SK-N-SH treated with all-trans-retinoic acid at 6 μM for 48 hours (cell line): Measurements from ENCODE around the gene TMEM59L.
"Not testable (repeated sequence)": the region's sequence is repeated elsewhere in the genome, so short reads cannot be mapped to it uniquely, and the experiment has no call there.

Source experiments
- ATAC-seq: fragments of 200-7000 bp; cut with Tn5 transposase; 3 replicates; pipeline ENCODE4 v1.9.1; 2020; ENCODE audit warnings: mild to moderate bottlenecking, moderate library complexity
- BACH2 ChIP-seq: fragments of 250-450 bp; sonication (Bioruptor Pico); IDR thresholded peaks from 2 replicates; pipeline ENCODE4 v1.9.0; 2021; ENCODE audit warnings: mild to moderate bottlenecking, borderline replicate concordance
- CSDC2 ChIP-seq: fragments of 250-450 bp; sonication (Bioruptor Pico); IDR thresholded peaks from 2 replicates; pipeline ENCODE4 v1.5.0; 2020; ENCODE audit warnings: mild to moderate bottlenecking, moderate library complexity
- ESRRG ChIP-seq: fragments of 250-450 bp; sonication (Bioruptor Pico); IDR thresholded peaks from 2 replicates; pipeline ENCODE4 v1.6.1; 2021; ENCODE audit warnings: mild to moderate bottlenecking
- GLIS3 ChIP-seq: fragments of 250-450 bp; sonication (Bioruptor Pico); IDR thresholded peaks from 2 replicates; pipeline ENCODE4 v1.5.0; 2020; ENCODE audit warnings: mild to moderate bottlenecking, moderate library complexity
- ISL1 ChIP-seq: fragments of 250-450 bp; sonication (Bioruptor Pico); IDR thresholded peaks from 2 replicates; pipeline ENCODE4 v2.1.2; 2022; ENCODE audit warnings: mild to moderate bottlenecking, moderate library complexity
- OSR1 ChIP-seq: fragments of 250-450 bp; sonication (Bioruptor Pico); IDR thresholded peaks from 2 replicates; pipeline ENCODE4 v1.8.0; 2022; ENCODE audit warnings: moderate library complexity, mild to moderate bottlenecking, inconsistent platforms
- PPARA ChIP-seq: fragments of 250-450 bp; sonication (Bioruptor Pico); IDR thresholded peaks from 2 replicates; pipeline ENCODE4 v1.5.0; 2020; ENCODE audit warnings: mild to moderate bottlenecking, borderline replicate concordance
- RARB ChIP-seq: fragments of 250-450 bp; sonication (Bioruptor Pico); IDR thresholded peaks from 2 replicates; pipeline ENCODE4 v1.8.0; 2021; ENCODE audit warnings: mild to moderate bottlenecking, moderate library complexity
- TCF4 ChIP-seq: fragments of 250-450 bp; sonication (Bioruptor Pico); IDR thresholded peaks from 2 replicates; pipeline ENCODE4 v1.8.0; 2021; ENCODE audit warnings: mild to moderate bottlenecking, moderate library complexity, borderline replicate concordance
- TOX ChIP-seq: fragments of 250-450 bp; sonication (Bioruptor Pico); IDR thresholded peaks from 2 replicates; pipeline ENCODE4 v1.8.0; 2021; ENCODE audit warnings: mild to moderate bottlenecking, moderate library complexity, borderline replicate concordance
- TSHZ2 ChIP-seq: fragments of 250-450 bp; sonication (Bioruptor Pico); IDR thresholded peaks from 2 replicates; pipeline ENCODE4 v1.5.0; 2020; ENCODE audit warnings: mild to moderate bottlenecking, moderate library complexity
- ZC3H10 ChIP-seq: fragments of 250-450 bp; sonication (Bioruptor Pico); IDR thresholded peaks from 2 replicates; pipeline ENCODE4 v1.5.1; 2021; ENCODE audit warnings: mild to moderate bottlenecking, moderate library complexity
- ZFP30 ChIP-seq: fragments of 450-650 bp; formaldehyde crosslinking; IDR thresholded peaks from 2 replicates; pipeline ENCODE4 v1.5.0; 2022; ENCODE audit warnings: mild to moderate bottlenecking, moderate library complexity
- ZNF565 ChIP-seq: fragments of 450-650 bp; formaldehyde crosslinking; conservative IDR thresholded peaks from 2 replicates; pipeline ENCODE4 v1.5.0; 2020; ENCODE audit warnings: low read depth, mild to moderate bottlenecking, moderate library complexity
- ZNF8 ChIP-seq: fragments of 450-650 bp; formaldehyde crosslinking; IDR thresholded peaks from 2 replicates; pipeline ENCODE4 v1.5.0; 2020; ENCODE audit warnings: mild to moderate bottlenecking, moderate library complexity
- TF ChIP-seq, protein P1 (sequence below): fragments of 250-450 bp; sonication (Bioruptor Pico); IDR thresholded peaks from 2 replicates; pipeline ENCODE4 v1.5.1; 2021; ENCODE audit warnings: mild to moderate bottlenecking, moderate library complexity
- TF ChIP-seq, protein P2 (sequence below): fragments of 250-450 bp; sonication (Bioruptor Pico); IDR thresholded peaks from 2 replicates; pipeline ENCODE4 v1.8.0; 2021; ENCODE audit warnings: low read depth, mild to moderate bottlenecking, moderate library complexity, borderline replicate concordance
- TF ChIP-seq, protein P3 (sequence below): fragments of 250-450 bp; sonication (Bioruptor Pico); IDR thresholded peaks from 2 replicates; pipeline ENCODE4 v1.5.1; 2020; ENCODE audit warnings: low read depth, mild to moderate bottlenecking, moderate library complexity

The TMEM59L gene

GRCh38 chr19:18591735-18592385, 20.8 kb upstream of the TMEM59L start:
- TF ChIP-seq BACH2 (CRISPR knock-in tag) (no peak), TCF4 (CRISPR knock-in tag) (peak; percentile 71; the same call in 1 of the 2 replicates)
- ATAC-seq, result no peak

DNA sequence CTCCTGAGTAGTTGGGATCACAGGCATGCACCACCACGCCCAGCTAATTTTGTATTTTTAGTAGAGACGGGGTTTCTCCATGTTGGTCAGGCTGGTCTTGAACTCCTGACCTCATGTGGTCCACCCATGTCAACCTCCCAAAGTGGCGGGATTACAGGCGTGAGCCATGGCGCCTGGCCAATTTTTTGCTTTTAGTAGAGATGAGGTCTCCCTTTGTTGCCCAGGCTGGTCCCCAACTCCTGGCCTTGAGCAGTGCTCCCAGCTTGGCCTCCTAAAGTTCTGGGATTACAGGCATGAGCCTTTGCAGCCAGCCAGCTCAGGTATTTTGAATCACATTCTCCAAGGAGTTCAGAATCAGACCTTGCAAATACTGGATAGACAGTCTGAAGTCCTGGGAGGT, 19.9 kb upstream of the TMEM59L start:
- ATAC-seq, result not testable (repeated sequence)

DNA sequence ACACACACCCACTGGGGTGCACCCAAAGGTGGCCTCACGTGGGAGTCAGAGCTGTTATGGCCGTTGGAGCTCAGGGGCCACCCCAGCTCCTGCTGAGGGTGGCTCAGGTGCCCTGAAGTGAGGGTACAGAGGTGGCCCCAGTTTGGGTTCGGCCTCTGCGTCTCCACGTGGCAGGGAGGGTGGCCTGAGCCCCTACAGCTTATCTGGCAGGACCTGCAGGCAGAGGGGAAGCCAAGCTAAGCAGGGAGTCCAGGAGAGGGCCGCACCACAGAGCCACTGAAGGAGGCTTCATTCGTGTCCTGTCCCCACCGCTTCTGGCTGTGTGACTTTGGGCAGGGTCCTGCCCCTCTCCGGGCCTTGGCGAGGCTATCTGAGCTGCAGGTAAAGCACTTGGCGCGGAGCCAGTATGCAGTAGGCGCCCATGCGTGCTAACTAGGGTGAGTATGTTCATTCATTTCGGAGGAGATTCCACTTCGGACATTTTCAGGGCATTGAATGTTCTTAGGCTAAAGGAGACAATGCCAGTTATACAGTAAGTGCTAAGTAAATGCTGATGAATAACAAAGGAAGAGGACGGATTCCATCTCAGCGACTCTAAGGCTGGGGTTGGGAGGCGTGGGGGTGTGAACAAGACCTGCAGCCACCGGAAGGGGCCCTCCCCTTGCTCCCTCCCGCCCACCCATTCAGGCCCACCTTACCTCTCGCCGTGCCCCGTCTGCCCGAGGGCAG, 19.1 kb upstream of the TMEM59L start:
- TF ChIP-seq, protein P1, sequence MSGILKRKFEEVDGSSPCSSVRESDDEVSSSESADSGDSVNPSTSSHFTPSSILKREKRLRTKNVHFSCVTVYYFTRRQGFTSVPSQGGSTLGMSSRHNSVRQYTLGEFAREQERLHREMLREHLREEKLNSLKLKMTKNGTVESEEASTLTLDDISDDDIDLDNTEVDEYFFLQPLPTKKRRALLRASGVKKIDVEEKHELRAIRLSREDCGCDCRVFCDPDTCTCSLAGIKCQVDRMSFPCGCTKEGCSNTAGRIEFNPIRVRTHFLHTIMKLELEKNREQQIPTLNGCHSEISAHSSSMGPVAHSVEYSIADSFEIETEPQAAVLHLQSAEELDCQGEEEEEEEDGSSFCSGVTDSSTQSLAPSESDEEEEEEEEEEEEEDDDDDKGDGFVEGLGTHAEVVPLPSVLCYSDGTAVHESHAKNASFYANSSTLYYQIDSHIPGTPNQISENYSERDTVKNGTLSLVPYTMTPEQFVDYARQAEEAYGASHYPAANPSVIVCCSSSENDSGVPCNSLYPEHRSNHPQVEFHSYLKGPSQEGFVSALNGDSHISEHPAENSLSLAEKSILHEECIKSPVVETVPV, result no peak
- TF ChIP-seq OSR1 (CRISPR knock-in tag), result no peak
- no peak for TF ChIP-seq ZFP30 (CRISPR knock-in tag)

GRCh38 chr19:18594096-18594823, 18.4 kb upstream of the TMEM59L start:
- no peak for TF ChIP-seq TSHZ2 (CRISPR knock-in tag)
- no peak for TF ChIP-seq GLIS3 (CRISPR knock-in tag)
- TF ChIP-seq RARB, result no peak
- no peak for TF ChIP-seq ESRRG (CRISPR knock-in tag)
- TF ChIP-seq ZNF565 (CRISPR knock-in tag), result no peak
- no peak for TF ChIP-seq ZNF8 (CRISPR knock-in tag)
- no peak for TF ChIP-seq ISL1
- no peak for TF ChIP-seq ZC3H10 (CRISPR knock-in tag)
- TF ChIP-seq, protein P2, sequence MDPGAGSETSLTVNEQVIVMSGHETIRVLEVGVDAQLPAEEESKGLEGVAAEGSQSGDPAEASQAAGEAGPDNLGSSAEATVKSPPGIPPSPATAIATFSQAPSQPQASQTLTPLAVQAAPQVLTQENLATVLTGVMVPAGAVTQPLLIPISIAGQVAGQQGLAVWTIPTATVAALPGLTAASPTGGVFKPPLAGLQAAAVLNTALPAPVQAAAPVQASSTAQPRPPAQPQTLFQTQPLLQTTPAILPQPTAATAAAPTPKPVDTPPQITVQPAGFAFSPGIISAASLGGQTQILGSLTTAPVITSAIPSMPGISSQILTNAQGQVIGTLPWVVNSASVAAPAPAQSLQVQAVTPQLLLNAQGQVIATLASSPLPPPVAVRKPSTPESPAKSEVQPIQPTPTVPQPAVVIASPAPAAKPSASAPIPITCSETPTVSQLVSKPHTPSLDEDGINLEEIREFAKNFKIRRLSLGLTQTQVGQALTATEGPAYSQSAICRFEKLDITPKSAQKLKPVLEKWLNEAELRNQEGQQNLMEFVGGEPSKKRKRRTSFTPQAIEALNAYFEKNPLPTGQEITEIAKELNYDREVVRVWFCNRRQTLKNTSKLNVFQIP, result no peak
- no peak for TF ChIP-seq TOX (CRISPR knock-in tag)
- TF ChIP-seq, all 23 proteins: peak for 0
- peak; percentile 62 for ATAC-seq

More for the DNA sequence above, 19.1 kb upstream of the TMEM59L start:
- no peak for ATAC-seq

DNA sequence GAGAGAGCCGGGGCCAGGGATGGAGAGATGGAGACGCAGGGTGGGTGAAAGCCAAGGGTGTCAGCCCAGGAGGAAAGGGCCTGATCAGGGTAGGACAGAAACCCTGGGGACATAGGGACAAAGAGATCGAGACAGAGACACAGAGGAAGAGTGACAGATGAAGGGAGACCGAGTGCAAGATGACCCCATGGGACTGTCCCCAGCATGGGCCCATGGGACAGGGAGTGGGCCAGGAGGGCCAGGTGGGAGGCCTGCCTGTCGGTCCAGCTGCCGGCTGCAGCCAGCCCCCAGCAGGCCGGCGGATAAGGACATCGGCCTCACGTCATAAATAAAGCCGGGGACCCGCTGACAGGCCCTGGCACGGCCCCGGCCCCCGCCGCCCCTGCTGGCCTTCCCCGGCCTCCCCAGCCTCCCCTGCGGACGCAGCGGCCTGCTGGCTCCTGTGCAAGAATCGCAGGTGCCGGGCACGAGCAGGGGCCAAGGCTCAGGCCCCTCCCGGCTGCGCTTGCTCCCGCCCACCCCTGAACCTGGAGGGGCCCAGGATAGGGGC, 17.8 kb upstream of the TMEM59L start:
- no peak for ATAC-seq
- TF ChIP-seq, protein P1, result no peak
- no peak for TF ChIP-seq CSDC2 (CRISPR knock-in tag)
- TF ChIP-seq, protein P3, sequence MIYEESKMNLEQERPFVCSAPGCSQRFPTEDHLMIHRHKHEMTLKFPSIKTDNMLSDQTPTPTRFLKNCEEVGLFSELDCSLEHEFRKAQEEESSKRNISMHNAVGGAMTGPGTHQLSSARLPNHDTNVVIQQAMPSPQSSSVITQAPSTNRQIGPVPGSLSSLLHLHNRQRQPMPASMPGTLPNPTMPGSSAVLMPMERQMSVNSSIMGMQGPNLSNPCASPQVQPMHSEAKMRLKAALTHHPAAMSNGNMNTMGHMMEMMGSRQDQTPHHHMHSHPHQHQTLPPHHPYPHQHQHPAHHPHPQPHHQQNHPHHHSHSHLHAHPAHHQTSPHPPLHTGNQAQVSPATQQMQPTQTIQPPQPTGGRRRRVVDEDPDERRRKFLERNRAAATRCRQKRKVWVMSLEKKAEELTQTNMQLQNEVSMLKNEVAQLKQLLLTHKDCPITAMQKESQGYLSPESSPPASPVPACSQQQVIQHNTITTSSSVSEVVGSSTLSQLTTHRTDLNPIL (CRISPR knock-in tag), result no peak
- TF ChIP-seq, protein P2, result no peak
- TF ChIP-seq PPARA, result no peak
- TF ChIP-seq TSHZ2 (CRISPR knock-in tag), result no peak
- no peak for TF ChIP-seq ZFP30 (CRISPR knock-in tag)
- TF ChIP-seq OSR1 (CRISPR knock-in tag), result no peak
- TF ChIP-seq ZNF565 (CRISPR knock-in tag), result no peak
